ENCODE measurements around the gene HS6ST1. TPM values are rescaled to one million over a fixed set of nuclear protein-coding genes. Genes with fewer than 3 reads are reported as not detected.

Gene HS6ST1
- total and polyA plus RNA-seq, 2 donors (not counting 3 experiments of a cell fraction or from before 2014, with no cell fraction given) = 12.8 to 19.4 TPM

DNA sequence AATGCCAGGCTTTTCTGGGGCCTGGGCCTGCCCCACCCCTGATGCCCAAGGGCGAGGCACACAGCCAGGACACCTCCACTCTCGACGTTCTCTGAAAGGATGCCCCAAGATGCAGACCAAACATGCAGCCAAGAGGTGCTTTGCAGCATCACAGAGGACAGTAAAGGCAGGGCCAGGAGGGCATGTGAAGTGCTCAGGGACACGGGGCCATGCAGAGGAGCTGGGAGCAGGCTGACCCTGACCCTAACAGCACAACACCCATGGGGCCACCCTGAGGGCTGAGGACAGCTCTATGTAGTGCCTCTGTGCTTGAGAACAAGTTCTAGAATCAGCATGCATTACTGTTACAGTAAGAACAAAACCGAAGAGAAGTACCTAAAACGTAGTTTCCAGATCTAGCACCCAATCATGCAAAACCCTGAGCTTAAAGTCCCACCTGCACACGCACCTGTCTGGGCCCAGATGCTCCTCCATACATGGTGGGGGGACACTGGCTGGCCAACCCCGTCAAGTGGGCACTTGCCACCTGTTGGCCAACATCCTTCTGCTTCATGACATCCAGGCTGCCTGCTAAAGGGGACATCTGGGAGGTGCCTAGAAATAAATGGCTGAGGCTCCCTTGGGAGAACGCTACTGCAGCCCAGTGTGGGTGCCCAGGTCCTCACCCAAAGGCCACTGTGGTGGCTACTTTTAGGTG lies 15.4 kb downstream of the HS6ST1 start:
- no TSS peak for BruUV-seq (replicated peaks)
- Histone ChIP-seq H2AFZ (ENCODE audit: low read depth, low read length) (no peak overlapping the region), H3K9me1 (replicated peaks; ENCODE audit: control insufficient read depth, extremely low read depth, insufficient read depth, low read length) (no peaks in the 10 kb centered on the region), H4K20me1 (replicated peaks; ENCODE audit: control insufficient read depth, extremely low read depth, insufficient read depth, low read length) (no peaks in the 10 kb centered on the region), H3K79me2 (ENCODE audit: control insufficient read depth, insufficient read depth, low read length) (no peaks in the 10 kb centered on the region), H3K36me3 (ENCODE audit: control insufficient read depth in 2 of 2, extremely low read depth in 1 of 2, insufficient read depth in 2 of 2, low read length in 2 of 2) (no peaks in the 10 kb centered on the region), H3K9ac (replicated peaks; ENCODE audit: extremely low read depth, insufficient read depth, low read length) (no peak overlapping the region), H3K27me3 (ENCODE audit: control insufficient read depth in 2 of 2, insufficient read depth in 2 of 2, low read length in 2 of 2) (no peaks in the 10 kb centered on the region), H3K4me2 (ENCODE audit: insufficient read depth, low read length) (no peak overlapping the region), H3K4me3 (replicated peaks in 1 of 3; ENCODE audit: insufficient read depth in 1 of 3, low read depth in 1 of 3, low read length in 3 of 3) (no peak overlapping the region), H3K27ac (ENCODE audit: insufficient read depth, low read depth, low read length) (no peak overlapping the region), H3K4me1 (ENCODE audit: control insufficient read depth, extremely low read depth, insufficient read depth, low read length) (peaks cover 4% of the 10 kb centered on the region), H3K9me3 (replicated peaks; ENCODE audit: control insufficient read depth, insufficient read depth, low read length) (no peaks in the 10 kb centered on the region)
- CTCF ChIA-PET = no interaction called here
- no peak for FAIRE-seq
- POLR2A ChIA-PET = no interaction called here
- intact Hi-C loops (cut with micrococcal nuclease) (no loop called here), dilution Hi-C loops (cut with MboI; ENCODE audit: extremely low pct_ligation_motif_present, low sequenced_read_pairs) (no loop called here)
- DNase-seq (ENCODE audit: low read depth, low spot score) = no peak
- TF ChIP-seq GATA2 (IDR thresholded peaks at IDR 0.05; ENCODE audit: insufficient read depth, insufficient read length, low read depth, low read length) (no peak), JUN (IDR thresholded peaks at IDR 0.05; ENCODE audit: borderline replicate concordance, insufficient read depth, insufficient read length, low read depth) (no peak), POLR2AphosphoS5 (IDR thresholded peaks at IDR 0.05; ENCODE audit: insufficient read depth, low read depth, low read length) (no peak), POLR2A (IDR thresholded peaks at IDR 0.05; ENCODE audit: low read depth, low read length) (no peak), EZH2 (IDR thresholded peaks at IDR 0.05; ENCODE audit: borderline replicate concordance, low read depth, low read length, severe bottlenecking) (no peak), FOS (IDR thresholded peaks at IDR 0.05; ENCODE audit: borderline replicate concordance, insufficient read depth, low read length) (no peak), MYC (IDR thresholded peaks at IDR 0.05; ENCODE audit: low read depth, low read length) (no peak)
- TF ChIP-seq, protein P1, sequence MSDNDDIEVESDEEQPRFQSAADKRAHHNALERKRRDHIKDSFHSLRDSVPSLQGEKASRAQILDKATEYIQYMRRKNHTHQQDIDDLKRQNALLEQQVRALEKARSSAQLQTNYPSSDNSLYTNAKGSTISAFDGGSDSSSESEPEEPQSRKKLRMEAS (IDR thresholded peaks at IDR 0.05; ENCODE audit: insufficient read depth, insufficient read length) = no peak
- TF ChIP-seq, protein P2, sequence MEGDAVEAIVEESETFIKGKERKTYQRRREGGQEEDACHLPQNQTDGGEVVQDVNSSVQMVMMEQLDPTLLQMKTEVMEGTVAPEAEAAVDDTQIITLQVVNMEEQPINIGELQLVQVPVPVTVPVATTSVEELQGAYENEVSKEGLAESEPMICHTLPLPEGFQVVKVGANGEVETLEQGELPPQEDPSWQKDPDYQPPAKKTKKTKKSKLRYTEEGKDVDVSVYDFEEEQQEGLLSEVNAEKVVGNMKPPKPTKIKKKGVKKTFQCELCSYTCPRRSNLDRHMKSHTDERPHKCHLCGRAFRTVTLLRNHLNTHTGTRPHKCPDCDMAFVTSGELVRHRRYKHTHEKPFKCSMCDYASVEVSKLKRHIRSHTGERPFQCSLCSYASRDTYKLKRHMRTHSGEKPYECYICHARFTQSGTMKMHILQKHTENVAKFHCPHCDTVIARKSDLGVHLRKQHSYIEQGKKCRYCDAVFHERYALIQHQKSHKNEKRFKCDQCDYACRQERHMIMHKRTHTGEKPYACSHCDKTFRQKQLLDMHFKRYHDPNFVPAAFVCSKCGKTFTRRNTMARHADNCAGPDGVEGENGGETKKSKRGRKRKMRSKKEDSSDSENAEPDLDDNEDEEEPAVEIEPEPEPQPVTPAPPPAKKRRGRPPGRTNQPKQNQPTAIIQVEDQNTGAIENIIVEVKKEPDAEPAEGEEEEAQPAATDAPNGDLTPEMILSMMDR (IDR thresholded peaks at IDR 0.05; ENCODE audit: extremely low read depth in 1 of 2, insufficient read depth in 1 of 2, low read depth in 1 of 2, low read length in 2 of 2) = no peak
